HG02938 (cell line): ENCODE results near the gene NIPAL3.
A peak's percentile ranks its signal among the peaks of the same experiment; 100 is the strongest.

ENCODE experiments used
- ATAC-seq: cut with Tn5 transposase; IDR thresholded peaks from one replicate; pipeline ENCODE4 v1.9.1; 2021; ENCODE audit warnings: mild to moderate bottlenecking, moderate library complexity; ENCODE audit not compliant: unreplicated experiment

Gene NIPAL3

GRCh38 chr1:24390924-24391782 lies 24.4 kb upstream of the NIPAL3 start:
- ATAC-seq, result no peak

GRCh38 chr1:24391882-24392603 lies 23.6 kb upstream of the NIPAL3 start:
- ATAC-seq, result peak; percentile 77

- no peak for ATAC-seq
Measured at GRCh38 chr1:24392604-24392946, 23.0 kb upstream of the NIPAL3 start.

- ATAC-seq, result no peak
Measured at GRCh38 chr1:24392982-24393650, 22.5 kb upstream of the NIPAL3 start.

GRCh38 chr1:24393892-24394291 lies 21.7 kb upstream of the NIPAL3 start:
- ATAC-seq, result no peak

GRCh38 chr1:24400065-24400464 lies 15.5 kb upstream of the NIPAL3 start:
- no peak for ATAC-seq

- ATAC-seq, result no peak
Measured at GRCh38 chr1:24403806-24404205, 11.8 kb upstream of the NIPAL3 start.

- ATAC-seq, result no peak
Measured at GRCh38 chr1:24406788-24407187, 8.8 kb upstream of the NIPAL3 start.

GRCh38 chr1:24409535-24409934 lies 6.1 kb upstream of the NIPAL3 start:
- no peak for ATAC-seq

- ATAC-seq, result no peak
Measured at GRCh38 chr1:24410750-24411149, 4.9 kb upstream of the NIPAL3 start.

GRCh38 chr1:24411963-24412362 lies 3.6 kb upstream of the NIPAL3 start:
- ATAC-seq, result no peak

- no peak for ATAC-seq
Measured at GRCh38 chr1:24412408-24412807, 3.2 kb upstream of the NIPAL3 start.

- peak; percentile 31 for ATAC-seq
Measured at GRCh38 chr1:24413350-24414163, 2.0 kb upstream of the NIPAL3 start, which contains the start of gene STPG1. Gene STPG1 (minus strand): TSS chr1:24413782. CDS start chr1:24401388, 12,394 bp downstream.

GRCh38 chr1:24414775-24415333 lies 748 bp upstream of the NIPAL3 start:
- no peak for ATAC-seq

- peak; percentile 2 for ATAC-seq
Measured at GRCh38 chr1:24415910-24416665, 486 bp downstream of the NIPAL3 start.

GRCh38 chr1:24416666-24417391 lies 1.2 kb downstream of the NIPAL3 start:
- no peak for ATAC-seq

- ATAC-seq, result no peak
Measured at GRCh38 chr1:24417681-24418080, 2.1 kb downstream of the NIPAL3 start.

- no peak for ATAC-seq
Measured at GRCh38 chr1:24418898-24419628, 3.5 kb downstream of the NIPAL3 start.
